Neural cell (in vitro differentiated cells): ENCODE results near the gene WASF1. TPM values are rescaled to one million over a fixed set of nuclear protein-coding genes. Genes with fewer than 3 reads are reported as not detected.

Experiments used
- H2AFZ ChIP-seq: fragments of 200-600, 300-800 bp; sonication (generic), shearing (Covaris generic); 2 replicates; pipeline ENCODE4 v1.6.0; 2014; ENCODE audit warnings: low read depth, mild to moderate bottlenecking, antibody characterized with exemption, low read length, moderate library complexity
- H3F3A ChIP-seq: fragments of 200-600 bp; shearing (Covaris generic); 2 replicates; pipeline ENCODE4 v1.6.1; 2016; ENCODE audit warnings: mild to moderate bottlenecking, moderate library complexity, mixed read lengths, antibody characterized with exemption, low read length; ENCODE audit not compliant: insufficient read depth, poor library complexity, severe bottlenecking
- H3K27ac ChIP-seq: fragments of 200-600, 300-800 bp; sonication (generic), shearing (Covaris generic); 2 replicates; pipeline ENCODE4 v1.5.1; 2014; ENCODE audit warnings: mild to moderate bottlenecking, low read length, moderate library complexity
- H3K27me3 ChIP-seq: fragments of 300-800, 200-600 bp; sonication (generic), shearing (Covaris generic); 2 replicates; pipeline ENCODE4 v1.6.0; 2014; ENCODE audit warnings: mild to moderate bottlenecking, low read depth, low read length, moderate library complexity; ENCODE audit not compliant: insufficient read depth
- H3K36me3 ChIP-seq: fragments of 300-800, 200-600 bp; sonication (generic), shearing (Covaris generic); 2 replicates; pipeline ENCODE4 v1.5.1; 2014; ENCODE audit warnings: mild to moderate bottlenecking, antibody characterized with exemption, low read length, moderate library complexity; ENCODE audit not compliant: insufficient read depth
- H3K4me2 ChIP-seq: fragments of 300-800, 200-600 bp; sonication (generic), shearing (Covaris generic); 2 replicates; pipeline ENCODE4 v1.6.0; 2014; ENCODE audit warnings: mild to moderate bottlenecking, low read length
- H3K4me3 ChIP-seq: fragments of 300-800, 200-600 bp; sonication (generic), shearing (Covaris generic); 2 replicates; pipeline ENCODE4 v1.5.1; 2014; ENCODE audit warnings: mild to moderate bottlenecking, low read length, moderate library complexity
- H3K79me2 ChIP-seq: fragments of 200-600 bp; shearing (Covaris generic); replicated peaks from 2 replicates; pipeline ENCODE4 v1.6.0; 2014; ENCODE audit warnings: mild to moderate bottlenecking, low read length, moderate library complexity; ENCODE audit not compliant: insufficient read depth
- H3K9ac ChIP-seq: fragments of 300-800, 200-600 bp; sonication (generic), shearing (Covaris generic); 2 replicates; pipeline ENCODE4 v1.6.1; 2016; ENCODE audit warnings: mild to moderate bottlenecking, low read length, mixed read lengths
- H3K9me2 ChIP-seq: fragments of 200-600 bp; shearing (Covaris generic); 2 replicates; pipeline ENCODE4 v1.6.1; 2016; ENCODE audit warnings: mild to moderate bottlenecking, low read length, mixed read lengths; ENCODE audit not compliant: insufficient read depth
- H3K9me3 ChIP-seq: fragments of 200-600, 300-800 bp; sonication (generic), shearing (Covaris generic); 2 replicates; pipeline ENCODE4 v1.6.1; 2016; ENCODE audit warnings: mild to moderate bottlenecking, mixed run types, low read length, moderate library complexity, mixed read lengths
- H4K20me1 ChIP-seq: fragments of 200-600 bp; shearing (Covaris generic); 2 replicates; pipeline ENCODE4 v1.6.1; 2016; ENCODE audit warnings: mild to moderate bottlenecking, mixed run types; ENCODE audit not compliant: insufficient read depth
- EP300 ChIP-seq: fragments of 450-650 bp; conservative IDR thresholded peaks from 2 replicates; pipeline ENCODE4 v1.6.1; 2014; ENCODE audit warnings: antibody characterized with exemption, mild to moderate bottlenecking, moderate library complexity; ENCODE audit not compliant: poor library complexity, severe bottlenecking
- EZH2 ChIP-seq: fragments of 200-600, 300-800 bp; shearing (Covaris generic), sonication (generic); IDR thresholded peaks from 2 replicates; pipeline ENCODE4 v1.6.1; 2014; ENCODE audit warnings: antibody characterized with exemption, low read length, borderline replicate concordance, mild to moderate bottlenecking; ENCODE audit not compliant: insufficient read depth, poor library complexity, severe bottlenecking
- MXI1 ChIP-seq: fragments of 450-650 bp; conservative IDR thresholded peaks from 2 replicates; pipeline ENCODE4 v1.6.1; 2014; ENCODE audit warnings: antibody characterized with exemption, mild to moderate bottlenecking; ENCODE audit not compliant: poor library complexity, severe bottlenecking
- POLR2AphosphoS5 ChIP-seq: IDR thresholded peaks from 2 replicates; pipeline ENCODE4 v1.6.1; 2012
- RAD21 ChIP-seq: fragments of 450-650 bp; conservative IDR thresholded peaks from 2 replicates; pipeline ENCODE4 v1.6.1; 2014; ENCODE audit warnings: antibody characterized with exemption, mild to moderate bottlenecking, moderate library complexity
- REST ChIP-seq: IDR thresholded peaks from 2 replicates; pipeline ENCODE4 v1.6.1; 2012; ENCODE audit warnings: borderline replicate concordance
- SMC3 ChIP-seq: fragments of 450-650 bp; conservative IDR thresholded peaks from 2 replicates; pipeline ENCODE4 v1.6.1; 2014; ENCODE audit warnings: antibody characterized with exemption, mild to moderate bottlenecking, moderate library complexity; ENCODE audit not compliant: poor library complexity
- TAF1 ChIP-seq: IDR thresholded peaks from 2 replicates; pipeline ENCODE4 v1.6.1; 2012; ENCODE audit warnings: low read depth
- polyA plus RNA-seq: library from polyadenylated mRNA; depleted of rRNA; stranded (reverse); fragments of >200 nt; gene quantifications from 2 replicates; pipeline ENCODE4 v1.2.3, GENCODE V29; 2014
- TF ChIP-seq, protein P1 (sequence below): fragments of 450-650 bp; IDR thresholded peaks from 2 replicates; pipeline ENCODE4 v1.5.1; 2014; ENCODE audit warnings: antibody characterized with exemption, mild to moderate bottlenecking, moderate library complexity; ENCODE audit not compliant: poor library complexity, severe bottlenecking

The WASF1 gene
- polyA plus RNA-seq, 1 donor from 2014 or later, result 89.7 TPM

DNA sequence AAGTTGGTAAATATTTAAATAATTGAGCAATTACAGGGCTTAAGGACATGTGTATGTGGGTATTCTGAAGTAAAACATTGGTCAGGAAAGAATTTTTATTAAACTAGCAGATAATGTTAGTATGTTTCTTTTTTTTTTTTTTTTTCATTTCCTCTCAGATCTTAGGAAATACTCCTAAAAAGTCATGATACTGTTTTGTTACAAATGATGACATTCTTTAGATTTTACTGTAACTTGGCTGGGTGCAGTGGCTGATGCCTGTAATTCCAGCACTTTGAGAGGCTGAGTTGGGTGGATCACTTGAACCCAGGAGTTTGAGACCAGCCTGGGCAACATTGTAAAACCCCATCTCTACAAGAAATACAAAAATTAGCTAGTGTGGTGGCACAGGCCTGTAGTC is 42.3 kb upstream of the WASF1 start:
- no peaks in the 10 kb centered on the region for H3K79me2 ChIP-seq
- no peak overlapping the region for H3K4me2 ChIP-seq
- peaks cover 7% of the 10 kb centered on the region for H3K36me3 ChIP-seq
- no peaks in the 10 kb centered on the region for H3K27me3 ChIP-seq
- TF ChIP-seq MXI1, result no peak
- TF ChIP-seq REST, result no peak
- TF ChIP-seq, protein P1, sequence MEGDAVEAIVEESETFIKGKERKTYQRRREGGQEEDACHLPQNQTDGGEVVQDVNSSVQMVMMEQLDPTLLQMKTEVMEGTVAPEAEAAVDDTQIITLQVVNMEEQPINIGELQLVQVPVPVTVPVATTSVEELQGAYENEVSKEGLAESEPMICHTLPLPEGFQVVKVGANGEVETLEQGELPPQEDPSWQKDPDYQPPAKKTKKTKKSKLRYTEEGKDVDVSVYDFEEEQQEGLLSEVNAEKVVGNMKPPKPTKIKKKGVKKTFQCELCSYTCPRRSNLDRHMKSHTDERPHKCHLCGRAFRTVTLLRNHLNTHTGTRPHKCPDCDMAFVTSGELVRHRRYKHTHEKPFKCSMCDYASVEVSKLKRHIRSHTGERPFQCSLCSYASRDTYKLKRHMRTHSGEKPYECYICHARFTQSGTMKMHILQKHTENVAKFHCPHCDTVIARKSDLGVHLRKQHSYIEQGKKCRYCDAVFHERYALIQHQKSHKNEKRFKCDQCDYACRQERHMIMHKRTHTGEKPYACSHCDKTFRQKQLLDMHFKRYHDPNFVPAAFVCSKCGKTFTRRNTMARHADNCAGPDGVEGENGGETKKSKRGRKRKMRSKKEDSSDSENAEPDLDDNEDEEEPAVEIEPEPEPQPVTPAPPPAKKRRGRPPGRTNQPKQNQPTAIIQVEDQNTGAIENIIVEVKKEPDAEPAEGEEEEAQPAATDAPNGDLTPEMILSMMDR, result no peak
- no peak for TF ChIP-seq POLR2AphosphoS5
- no peaks in the 10 kb centered on the region for H3K9me2 ChIP-seq
- no peaks in the 10 kb centered on the region for H4K20me1 ChIP-seq
- H3F3A ChIP-seq, result no peaks in the 10 kb centered on the region
- no peaks in the 10 kb centered on the region for H3K9me3 ChIP-seq
- H3K9ac ChIP-seq, result no peak overlapping the region
- no peak overlapping the region for H3K4me3 ChIP-seq
- H2AFZ ChIP-seq, result no peak overlapping the region
- H3K27ac ChIP-seq, result no peak overlapping the region

DNA sequence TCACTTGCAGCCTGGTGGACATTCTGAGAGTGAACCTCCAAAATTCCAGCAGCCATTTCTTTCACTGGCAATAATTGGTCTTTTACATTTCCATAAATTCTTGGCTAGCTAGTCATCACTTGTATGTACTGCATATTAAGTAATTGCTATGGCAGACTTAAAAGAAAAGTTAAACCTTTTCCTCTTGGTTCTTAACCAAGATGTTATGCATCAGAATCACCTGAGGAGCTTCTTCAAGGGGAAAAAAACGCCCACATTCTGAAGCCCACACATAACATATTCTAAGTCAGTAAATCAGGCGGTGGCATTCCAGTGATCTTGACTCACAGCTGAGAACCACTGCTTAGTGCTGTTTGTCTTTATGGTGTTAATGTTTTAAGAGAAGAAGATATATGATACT is 37.8 kb upstream of the WASF1 start:
- Histone ChIP-seq H3K4me3 (no peak overlapping the region), H3K79me2 (no peaks in the 10 kb centered on the region), H3K4me2 (no peak overlapping the region), H2AFZ (no peak overlapping the region), H3K9ac (no peak overlapping the region), H3F3A (no peaks in the 10 kb centered on the region), H3K36me3 (peaks cover 24% of the 10 kb centered on the region), H3K27ac (no peak overlapping the region), H4K20me1 (no peaks in the 10 kb centered on the region), H3K27me3 (no peaks in the 10 kb centered on the region), H3K9me3 (no peaks in the 10 kb centered on the region), H3K9me2 (no peaks in the 10 kb centered on the region)
- TF ChIP-seq EP300 (no peak), EZH2 (no peak), POLR2AphosphoS5 (no peak), REST (no peak), SMC3 (no peak), TAF1 (no peak), RAD21 (no peak), MXI1 (no peak)
- TF ChIP-seq, protein P1, result no peak
